ENCODE data around the gene NFKBIE. TPM values are rescaled to one million over a fixed set of nuclear protein-coding genes. Genes with fewer than 3 reads are reported as not detected.
A peak's percentile ranks its signal among the peaks of the same experiment; 100 is the strongest.

Gene NFKBIE
- total and polyA plus RNA-seq, 9 of the 15 experiments (the other 6 are each of a cell fraction or from before 2014, with no cell fraction given): 2.1 to 16.4 (median 11.7) TPM

DNA sequence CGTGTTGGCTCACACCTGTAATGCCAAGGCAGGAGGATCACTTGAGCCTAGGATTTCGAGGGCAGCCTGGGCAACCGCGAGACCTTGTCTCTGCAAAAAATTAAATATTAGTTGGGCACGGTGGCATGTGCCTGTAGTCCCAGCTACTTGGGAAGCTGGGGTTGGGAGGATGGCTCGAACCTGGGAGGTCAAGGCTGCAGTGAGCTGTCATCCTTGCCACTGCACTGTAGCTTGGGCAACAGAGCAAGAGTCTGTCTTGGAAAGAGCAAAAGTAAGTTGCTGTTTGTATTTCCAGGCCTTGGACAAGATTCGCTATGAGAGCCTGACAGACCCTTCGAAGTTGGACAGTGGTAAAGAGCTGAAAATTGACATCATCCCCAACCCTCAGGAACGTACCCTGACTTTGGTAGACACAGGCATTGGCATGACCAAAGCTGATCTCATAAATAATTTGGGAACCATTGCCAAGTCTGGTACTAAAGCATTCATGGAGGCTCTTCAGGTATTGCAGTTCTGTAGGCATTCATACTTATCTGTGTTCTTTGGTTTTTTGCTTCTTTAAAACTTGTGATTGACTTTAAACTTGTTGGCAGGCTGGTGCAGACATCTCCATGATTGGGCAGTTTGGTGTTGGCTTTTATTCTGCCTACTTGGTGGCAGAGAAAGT, 16.1 kb downstream of the NFKBIE start (continued):
- TF ChIP-seq, protein P1, sequence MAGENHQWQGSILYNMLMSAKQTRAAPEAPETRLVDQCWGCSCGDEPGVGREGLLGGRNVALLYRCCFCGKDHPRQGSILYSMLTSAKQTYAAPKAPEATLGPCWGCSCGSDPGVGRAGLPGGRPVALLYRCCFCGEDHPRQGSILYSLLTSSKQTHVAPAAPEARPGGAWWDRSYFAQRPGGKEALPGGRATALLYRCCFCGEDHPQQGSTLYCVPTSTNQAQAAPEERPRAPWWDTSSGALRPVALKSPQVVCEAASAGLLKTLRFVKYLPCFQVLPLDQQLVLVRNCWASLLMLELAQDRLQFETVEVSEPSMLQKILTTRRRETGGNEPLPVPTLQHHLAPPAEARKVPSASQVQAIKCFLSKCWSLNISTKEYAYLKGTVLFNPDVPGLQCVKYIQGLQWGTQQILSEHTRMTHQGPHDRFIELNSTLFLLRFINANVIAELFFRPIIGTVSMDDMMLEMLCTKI (IDR thresholded peaks at IDR 0.05; ENCODE audit: partially characterized antibody): no peak
- TF ChIP-seq PHB2 (IDR thresholded peaks at IDR 0.05; ENCODE audit: low read depth) (0 out of 2 replicates have a peak, but pooled peaks have one; percentile 24), OTX1 (CRISPR knock-in tag; IDR thresholded peaks at IDR 0.05) (no peak), BCL6 (CRISPR knock-in tag; IDR thresholded peaks at IDR 0.05) (no peak), SNRNP70 (optimal IDR thresholded peaks at IDR 0.05; ENCODE audit: low read depth, low read length) (no peak), RBM15 (IDR thresholded peaks at IDR 0.05; ENCODE audit: insufficient read depth, low read length) (no peak), DIDO1 (tag; IDR thresholded peaks at IDR 0.05; ENCODE audit: low read depth) (no peak), XRCC3 (IDR thresholded peaks at IDR 0.05) (no peak), SMAD1 (IDR thresholded peaks at IDR 0.05; ENCODE audit: low read depth, low read length, partially characterized antibody) (peak; percentile 42), EWSR1 (IDR thresholded peaks at IDR 0.05; ENCODE audit: borderline replicate concordance, low read depth, partially characterized antibody) (no peak)
- TF ChIP-seq, protein P2, sequence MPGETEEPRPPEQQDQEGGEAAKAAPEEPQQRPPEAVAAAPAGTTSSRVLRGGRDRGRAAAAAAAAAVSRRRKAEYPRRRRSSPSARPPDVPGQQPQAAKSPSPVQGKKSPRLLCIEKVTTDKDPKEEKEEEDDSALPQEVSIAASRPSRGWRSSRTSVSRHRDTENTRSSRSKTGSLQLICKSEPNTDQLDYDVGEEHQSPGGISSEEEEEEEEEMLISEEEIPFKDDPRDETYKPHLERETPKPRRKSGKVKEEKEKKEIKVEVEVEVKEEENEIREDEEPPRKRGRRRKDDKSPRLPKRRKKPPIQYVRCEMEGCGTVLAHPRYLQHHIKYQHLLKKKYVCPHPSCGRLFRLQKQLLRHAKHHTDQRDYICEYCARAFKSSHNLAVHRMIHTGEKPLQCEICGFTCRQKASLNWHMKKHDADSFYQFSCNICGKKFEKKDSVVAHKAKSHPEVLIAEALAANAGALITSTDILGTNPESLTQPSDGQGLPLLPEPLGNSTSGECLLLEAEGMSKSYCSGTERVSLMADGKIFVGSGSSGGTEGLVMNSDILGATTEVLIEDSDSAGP (CRISPR knock-in tag; IDR thresholded peaks at IDR 0.05): peak; percentile 56; the same call in 1 of the 2 replicates
- TF ChIP-seq, protein P3, sequence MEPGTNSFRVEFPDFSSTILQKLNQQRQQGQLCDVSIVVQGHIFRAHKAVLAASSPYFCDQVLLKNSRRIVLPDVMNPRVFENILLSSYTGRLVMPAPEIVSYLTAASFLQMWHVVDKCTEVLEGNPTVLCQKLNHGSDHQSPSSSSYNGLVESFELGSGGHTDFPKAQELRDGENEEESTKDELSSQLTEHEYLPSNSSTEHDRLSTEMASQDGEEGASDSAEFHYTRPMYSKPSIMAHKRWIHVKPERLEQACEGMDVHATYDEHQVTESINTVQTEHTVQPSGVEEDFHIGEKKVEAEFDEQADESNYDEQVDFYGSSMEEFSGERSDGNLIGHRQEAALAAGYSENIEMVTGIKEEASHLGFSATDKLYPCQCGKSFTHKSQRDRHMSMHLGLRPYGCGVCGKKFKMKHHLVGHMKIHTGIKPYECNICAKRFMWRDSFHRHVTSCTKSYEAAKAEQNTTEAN (CRISPR knock-in tag; IDR thresholded peaks at IDR 0.05): 0 out of 2 replicates have a peak, but pooled peaks have one; percentile 24
